ENCODE results near the gene IKZF1. TPM values are rescaled to one million over a fixed set of nuclear protein-coding genes. Genes with fewer than 3 reads are reported as not detected.

The IKZF1 gene
- total and polyA plus RNA-seq, 2 of the 13 experiments (the other 11 are each of a cell fraction or from before 2014, with no cell fraction given) = not detected

- TF ChIP-seq IRX3 (CRISPR knock-in tag; IDR thresholded peaks at IDR 0.05; ENCODE audit: borderline replicate concordance, low read depth) (peak; percentile 77), IRF9 (CRISPR knock-in tag; IDR thresholded peaks at IDR 0.05; ENCODE audit: borderline replicate concordance) (0 out of 2 replicates have a peak, but pooled peaks have one; percentile 42), CBFB (CRISPR knock-in tag; IDR thresholded peaks at IDR 0.05) (0 out of 2 replicates have a peak, but pooled peaks have one; percentile 67), ZNF782 (CRISPR knock-in tag; IDR thresholded peaks at IDR 0.05; ENCODE audit: borderline replicate concordance) (peak; percentile 39; the same call in 1 of the 2 replicates), DMAP1 (CRISPR knock-in tag; IDR thresholded peaks at IDR 0.05) (peak; percentile 56; the same call in 1 of the 2 replicates), ZC3H13 (CRISPR knock-in tag; IDR thresholded peaks at IDR 0.05) (0 out of 2 replicates have a peak, but pooled peaks have one; percentile 33), GFI1 (CRISPR knock-in tag; IDR thresholded peaks at IDR 0.05; ENCODE audit: borderline replicate concordance) (peak; percentile 64; the same call in 1 of the 2 replicates), NCOR1 (IDR thresholded peaks at IDR 0.05; ENCODE audit: borderline replicate concordance, low read length) (no peak), ZNF510 (CRISPR knock-in tag; IDR thresholded peaks at IDR 0.05; ENCODE audit: low read depth) (no peak), ZMYM4 (CRISPR knock-in tag; IDR thresholded peaks at IDR 0.05) (peak; percentile 97), ZNF30 (CRISPR knock-in tag; IDR thresholded peaks at IDR 0.05) (no peak), SP1 (IDR thresholded peaks at IDR 0.05) (no peak), SP1 (CRISPR knock-in tag; IDR thresholded peaks at IDR 0.05) (peak; percentile 65), TFE3 (CRISPR knock-in tag; IDR thresholded peaks at IDR 0.05) (no peak), FOXK2 (IDR thresholded peaks at IDR 0.05) (no peak), ZNF205 (CRISPR knock-in tag; IDR thresholded peaks at IDR 0.05) (peak; percentile 39; the same call in 1 of the 2 replicates), TCF12 (IDR thresholded peaks at IDR 0.05) (no peak), TCF12 (CRISPR knock-in tag; IDR thresholded peaks at IDR 0.05) (peak; percentile 80; the same call in 1 of the 2 replicates)
- TF ChIP-seq, protein P1, sequence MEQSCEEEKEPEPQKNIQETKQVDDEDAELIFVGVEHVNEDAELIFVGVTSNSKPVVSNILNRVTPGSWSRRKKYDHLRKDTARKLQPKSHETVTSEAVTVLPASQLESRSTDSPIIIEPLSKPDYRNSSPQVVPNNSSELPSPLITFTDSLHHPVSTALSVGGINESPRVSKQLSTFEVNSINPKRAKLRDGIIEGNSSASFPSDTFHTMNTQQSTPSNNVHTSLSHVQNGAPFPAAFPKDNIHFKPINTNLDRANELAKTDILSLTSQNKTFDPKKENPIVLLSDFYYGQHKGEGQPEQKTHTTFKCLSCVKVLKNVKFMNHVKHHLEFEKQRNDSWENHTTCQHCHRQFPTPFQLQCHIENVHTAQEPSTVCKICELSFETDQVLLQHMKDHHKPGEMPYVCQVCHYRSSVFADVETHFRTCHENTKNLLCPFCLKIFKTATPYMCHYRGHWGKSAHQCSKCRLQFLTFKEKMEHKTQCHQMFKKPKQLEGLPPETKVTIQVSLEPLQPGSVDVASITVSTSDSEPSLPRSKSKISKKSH (CRISPR knock-in tag; IDR thresholded peaks at IDR 0.05; ENCODE audit: borderline replicate concordance) = 0 out of 2 replicates have a peak, but pooled peaks have one; percentile 55
- TF ChIP-seq, protein P2, sequence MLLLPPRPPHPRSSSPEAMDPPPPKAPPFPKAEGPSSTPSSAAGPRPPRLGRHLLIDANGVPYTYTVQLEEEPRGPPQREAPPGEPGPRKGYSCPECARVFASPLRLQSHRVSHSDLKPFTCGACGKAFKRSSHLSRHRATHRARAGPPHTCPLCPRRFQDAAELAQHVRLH (CRISPR knock-in tag; IDR thresholded peaks at IDR 0.05; ENCODE audit: borderline replicate concordance, low read depth) = peak; percentile 95; the same call in 1 of the 2 replicates
Observed at GRCh38 chr7:50449881-50450589, 145.5 kb downstream of the IKZF1 start, which contains the start of gene FIGNL1 (continued).
